MM.1S (cell line): ENCODE measurements around the gene RPUSD2.

Source experiments
- EZH2 ChIP-seq: fragments of 300-600 bp; sonication (generic); optimal IDR thresholded peaks from 2 replicates; pipeline ENCODE3; 2017; ENCODE audit warnings: low read depth, mild to moderate bottlenecking, antibody characterized with exemption, low read length, mixed read lengths
- EZH2phosphoT487 ChIP-seq: fragments of 300-600 bp; sonication (generic); IDR thresholded peaks from 2 replicates; pipeline ENCODE4 v1.6.1; 2018; ENCODE audit warnings: antibody characterized with exemption, low read length

- TF ChIP-seq EZH2 (no peak), EZH2phosphoT487 (no peak)
Measured at GRCh38 chr15:40591389-40591788, 22.3 kb downstream of the RPUSD2 start.
